Activated CD8-positive, alpha-beta memory T cell treated with anti-CD3 and anti-CD28 coated beads for 24 hours (primary cell): ENCODE data around the gene ADSS1.
"Not testable (repeated sequence)": the region's sequence is repeated elsewhere in the genome, so short reads cannot be mapped to it uniquely, and the experiment has no call there.

Source experiments
- DNase-seq: peaks from one replicate; pipeline ENCODE4 v3.0.0-alpha.2; 2020

Gene ADSS1

GRCh38 chr14:104717646-104718045 is 6.4 kb upstream of the ADSS1 start:
- DNase-seq = no peak

GRCh38 chr14:104718147-104718546 is 5.9 kb upstream of the ADSS1 start:
- DNase-seq = no peak

- DNase-seq = no peak
Measured at GRCh38 chr14:104718871-104719270, 5.2 kb upstream of the ADSS1 start.

GRCh38 chr14:104719343-104719742 is 4.7 kb upstream of the ADSS1 start:
- no peak for DNase-seq

- DNase-seq = no peak
Measured at GRCh38 chr14:104721505-104722431, 2.3 kb upstream of the ADSS1 start.

GRCh38 chr14:104722938-104723650 is 935 bp upstream of the ADSS1 start:
- no peak for DNase-seq

GRCh38 chr14:104724407-104724980 is 465 bp downstream of the ADSS1 start:
- DNase-seq = peak; percentile 69

- DNase-seq = no peak
Measured at GRCh38 chr14:104724981-104725771, 1.1 kb downstream of the ADSS1 start.

- no peak for DNase-seq
Measured at GRCh38 chr14:104725772-104726548, 1.9 kb downstream of the ADSS1 start.

GRCh38 chr14:104726600-104727451 is 2.8 kb downstream of the ADSS1 start:
- DNase-seq = no peak

GRCh38 chr14:104728631-104729030 is 4.6 kb downstream of the ADSS1 start:
- no peak for DNase-seq

GRCh38 chr14:104729176-104729834 is 5.3 kb downstream of the ADSS1 start:
- not testable (repeated sequence) for DNase-seq

GRCh38 chr14:104729835-104730181 is 5.8 kb downstream of the ADSS1 start:
- DNase-seq = no peak

GRCh38 chr14:104730487-104730886 is 6.5 kb downstream of the ADSS1 start:
- DNase-seq = no peak

- DNase-seq = no peak
Measured at GRCh38 chr14:104731320-104732294, 7.6 kb downstream of the ADSS1 start.

- no peak for DNase-seq
Measured at GRCh38 chr14:104732355-104732804, 8.4 kb downstream of the ADSS1 start.

GRCh38 chr14:104732931-104733681 is 9.1 kb downstream of the ADSS1 start:
- no peak for DNase-seq

GRCh38 chr14:104734051-104734587 is 10.1 kb downstream of the ADSS1 start:
- DNase-seq = no peak
